ENCODE measurements around the gene CCL8. TPM values are rescaled to one million over a fixed set of nuclear protein-coding genes. Genes with fewer than 3 reads are reported as not detected.

Gene CCL8
- total RNA-seq, result not detected in 2 replicates

DNA sequence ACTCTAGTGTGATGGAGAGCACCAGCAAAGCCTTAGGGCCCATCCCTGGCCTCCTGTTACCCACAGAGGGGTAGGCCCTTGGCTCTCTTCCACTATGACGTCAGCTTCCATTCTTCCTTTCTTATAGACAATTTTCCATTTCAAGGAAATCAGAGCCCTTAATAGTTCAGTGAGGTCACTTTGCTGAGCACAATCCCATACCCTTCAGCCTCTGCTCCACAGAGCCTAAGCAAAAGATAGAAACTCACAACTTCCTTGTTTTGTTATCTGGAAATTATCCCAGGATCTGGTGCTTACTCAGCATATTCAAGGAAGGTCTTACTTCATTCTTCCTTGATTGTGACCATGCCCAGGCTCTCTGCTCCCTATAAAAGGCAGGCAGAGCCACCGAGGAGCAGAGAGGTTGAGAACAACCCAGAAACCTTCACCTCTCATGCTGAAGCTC, at the start of gene CCL8:
TSS of gene CCL8 (plus strand) at position 397 of the 445 bp plus-strand sequence. CDS start 67 bp downstream, outside the sequence.

DNA sequence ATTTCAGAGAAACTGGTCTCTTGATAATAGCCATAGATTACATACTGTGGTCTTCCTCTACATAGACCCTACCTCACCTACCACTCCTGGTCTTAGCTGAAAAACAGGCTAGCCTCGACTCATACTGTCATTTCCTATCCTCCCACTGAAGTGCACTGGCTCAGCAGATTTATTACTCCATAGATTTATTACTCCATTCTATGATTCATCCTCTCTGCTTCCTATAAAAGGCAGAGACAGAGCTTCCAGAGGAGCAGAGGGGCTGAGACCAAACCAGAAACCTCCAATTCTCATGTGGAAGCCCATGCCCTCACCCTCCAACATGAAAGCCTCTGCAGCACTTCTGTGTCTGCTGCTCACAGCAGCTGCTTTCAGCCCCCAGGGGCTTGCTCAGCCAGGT, 49.3 kb upstream of the CCL8 start, which contains the start of gene CCL7:
TSS of gene CCL7 (plus strand) at position 253 of the 400 bp plus-strand sequence. CDS start at position 323, 70 bp downstream.

DNA sequence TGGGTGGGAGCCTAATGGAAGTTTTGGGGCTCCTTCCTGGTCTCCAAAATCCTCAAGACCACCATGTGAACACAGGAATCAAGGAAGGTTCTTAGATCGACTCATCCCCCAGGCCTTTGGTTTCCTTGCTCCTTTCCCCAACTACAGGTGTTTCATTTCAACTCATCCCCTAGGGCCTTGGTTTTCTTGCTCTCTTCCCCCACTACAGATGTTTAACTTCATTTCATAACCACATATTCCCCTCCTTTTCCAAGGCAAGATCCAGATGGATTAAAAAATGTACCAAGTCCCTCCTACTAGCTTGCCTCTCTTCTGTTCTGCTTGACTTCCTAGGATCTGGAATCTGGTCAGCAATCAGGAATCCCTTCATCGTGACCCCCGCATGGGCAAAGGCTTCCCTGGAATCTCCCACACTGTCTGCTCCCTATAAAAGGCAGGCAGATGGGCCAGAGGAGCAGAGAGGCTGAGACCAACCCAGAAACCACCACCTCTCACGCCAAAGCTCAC, 33.9 kb upstream of the CCL8 start, which contains the start of gene CCL11:
TSS of gene CCL11 (plus strand) at position 457 of the 507 bp plus-strand sequence. CDS start 67 bp downstream, outside the sequence.

DNA sequence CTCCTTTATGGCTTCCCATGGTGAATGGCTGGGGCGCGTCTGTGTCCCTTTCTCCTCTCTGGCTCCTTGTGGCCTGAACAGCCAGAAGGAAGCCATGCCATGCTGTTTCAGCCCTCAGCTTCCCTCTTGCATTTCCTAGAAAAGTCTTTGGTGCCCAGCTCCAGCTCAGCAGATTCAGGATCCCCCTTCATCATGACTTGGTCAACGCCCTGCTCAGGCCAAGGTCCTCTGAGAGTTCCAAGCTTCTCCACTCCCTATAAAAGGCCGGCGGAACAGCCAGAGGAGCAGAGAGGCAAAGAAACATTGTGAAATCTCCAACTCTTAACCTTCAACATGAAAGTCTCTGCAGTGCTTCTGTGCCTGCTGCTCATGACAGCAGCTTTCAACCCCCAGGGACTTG, 37.0 kb downstream of the CCL8 start, which contains the start of gene CCL13:
TSS of gene CCL13 (plus strand) at position 287 of the 400 bp plus-strand sequence. CDS start at position 334, 47 bp downstream.

DNA sequence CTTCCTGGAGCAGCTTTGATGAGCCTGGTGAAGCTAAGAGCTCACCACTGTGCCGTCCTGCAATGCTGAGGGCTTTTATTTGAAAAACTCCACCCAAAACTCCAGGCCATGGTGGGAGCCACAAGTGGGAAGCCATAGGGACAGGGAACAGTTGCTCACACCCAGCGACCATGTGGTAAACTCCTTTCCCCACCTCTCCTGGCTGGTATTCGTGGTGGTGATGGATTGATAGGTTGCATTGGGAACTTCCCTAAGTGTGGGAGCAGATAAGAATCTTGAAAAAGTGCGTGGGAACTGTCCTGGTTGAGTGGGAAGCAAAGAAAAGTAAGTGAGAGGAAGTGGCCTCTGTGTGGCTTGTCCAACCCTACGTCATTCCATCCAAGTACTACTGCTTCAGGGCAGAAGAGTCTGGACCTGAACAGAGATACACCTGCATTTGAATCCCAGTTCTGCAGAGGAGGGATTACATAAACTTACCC, 44.0 kb downstream of the CCL8 start, which contains the start of gene CCL1:
TSS of gene CCL1 (minus strand) at position 51 of the 479 bp plus-strand sequence. CDS start 72 bp downstream, outside the sequence.

Other genes with a start within 250 kb of the CCL8 start
- 47.4 and 405 TPM in 2 replicates for gene CCL2, start 64.2 kb upstream of the CCL8 start, total RNA-seq
- gene CCL7, start 49.2 kb upstream of the CCL8 start, total RNA-seq, result 1.3 and 4.4 TPM in 2 replicates
- gene CCL11, start 33.7 kb upstream of the CCL8 start, total RNA-seq, result not detected in 2 replicates
- gene CCL13, start 37.0 kb downstream of the CCL8 start, total RNA-seq, result not detected in 2 replicates
- gene CCL1, start 43.8 kb downstream of the CCL8 start, total RNA-seq, result 1.5 TPM in 1 of 2 replicates, not detected in the other